Measurements from ENCODE around the gene LDB2.

- TF ChIP-seq CTCF (conservative IDR thresholded peaks at IDR 0.05; ENCODE audit: low read depth, low read length): no peak
- TF ChIP-seq EZH2 (IDR thresholded peaks at IDR 0.05; ENCODE audit: low read length, unreplicated experiment): no peak
These were observed 326.3 kb downstream of the LDB2 start for GRCh38 chr4:16572161-16572560.

Data from PC-3 (cell line).